ENCODE measurements around the gene ZBED1.
"Not testable (repeated sequence)": the region's sequence is repeated elsewhere in the genome, so short reads cannot be mapped to it uniquely, and the experiment has no call there.

The ZBED1 gene

GRCh38 chrX:2462074-2462473 is 38.7 kb downstream of the ZBED1 start:
- no peak for TF ChIP-seq CTCF (IDR thresholded peaks at IDR 0.05; ENCODE audit: poor library complexity, severe bottlenecking)
- no peaks in the 10 kb centered on the region for H3K9me3 ChIP-seq (ENCODE audit: severe bottlenecking)
- no peaks in the 10 kb centered on the region for H3K36me3 ChIP-seq (ENCODE audit: low read depth)
- DNase-seq (ENCODE audit: low spot score) (no peak), ATAC-seq (ENCODE audit: low read depth) (no peak)
- H3K4me1 ChIP-seq (ENCODE audit: insufficient read depth, poor library complexity, severe bottlenecking), result no peaks in the 10 kb centered on the region
- no peak overlapping the region for H3K27ac ChIP-seq (ENCODE audit: poor library complexity, severe bottlenecking)
- no peaks in the 10 kb centered on the region for H3K27me3 ChIP-seq (ENCODE audit: insufficient read depth, poor library complexity, severe bottlenecking)
- H3K4me3 ChIP-seq (ENCODE audit: severe bottlenecking), result no peak overlapping the region

- no peak overlapping the region for H3K27ac ChIP-seq (ENCODE audit: poor library complexity, severe bottlenecking)
- no peaks in the 10 kb centered on the region for H3K36me3 ChIP-seq (ENCODE audit: low read depth)
- no peaks in the 10 kb centered on the region for H3K9me3 ChIP-seq (ENCODE audit: severe bottlenecking)
- H3K27me3 ChIP-seq (ENCODE audit: insufficient read depth, poor library complexity, severe bottlenecking), result no peaks in the 10 kb centered on the region
- no peak overlapping the region for H3K4me3 ChIP-seq (ENCODE audit: severe bottlenecking)
- DNase-seq (ENCODE audit: low spot score) (no peak), ATAC-seq (ENCODE audit: low read depth) (no peak)
- H3K4me1 ChIP-seq (ENCODE audit: insufficient read depth, poor library complexity, severe bottlenecking), result no peaks in the 10 kb centered on the region
- no peak for TF ChIP-seq CTCF (IDR thresholded peaks at IDR 0.05; ENCODE audit: poor library complexity, severe bottlenecking)
These were observed 39.1 kb downstream of the ZBED1 start for GRCh38 chrX:2461711-2462016.

GRCh38 chrX:2460821-2461710 is 39.7 kb downstream of the ZBED1 start:
- H3K9me3 ChIP-seq (ENCODE audit: severe bottlenecking); H3K4me1 ChIP-seq (ENCODE audit: insufficient read depth, poor library complexity, severe bottlenecking); H3K36me3 ChIP-seq (ENCODE audit: low read depth); H3K27ac ChIP-seq (ENCODE audit: poor library complexity, severe bottlenecking); ATAC-seq (ENCODE audit: low read depth); H3K4me3 ChIP-seq (ENCODE audit: severe bottlenecking); DNase-seq (ENCODE audit: low spot score); H3K27me3 ChIP-seq (ENCODE audit: insufficient read depth, poor library complexity, severe bottlenecking): not testable (repeated sequence)

- not testable (repeated sequence) for H3K27me3 ChIP-seq (ENCODE audit: insufficient read depth, poor library complexity, severe bottlenecking); H3K9me3 ChIP-seq (ENCODE audit: severe bottlenecking); DNase-seq (ENCODE audit: low spot score); H3K4me1 ChIP-seq (ENCODE audit: insufficient read depth, poor library complexity, severe bottlenecking); H3K4me3 ChIP-seq (ENCODE audit: severe bottlenecking); H3K36me3 ChIP-seq (ENCODE audit: low read depth); ATAC-seq (ENCODE audit: low read depth); H3K27ac ChIP-seq (ENCODE audit: poor library complexity, severe bottlenecking)
These were observed 40.7 kb downstream of the ZBED1 start for GRCh38 chrX:2460048-2460447.

- ATAC-seq (ENCODE audit: low read depth), result no peak
- Histone ChIP-seq H3K27ac (ENCODE audit: poor library complexity, severe bottlenecking) (no peak overlapping the region), H3K27me3 (ENCODE audit: insufficient read depth, poor library complexity, severe bottlenecking) (no peaks in the 10 kb centered on the region), H3K4me1 (ENCODE audit: insufficient read depth, poor library complexity, severe bottlenecking) (no peaks in the 10 kb centered on the region), H3K9me3 (ENCODE audit: severe bottlenecking) (no peaks in the 10 kb centered on the region), H3K36me3 (ENCODE audit: low read depth) (no peaks in the 10 kb centered on the region), H3K4me3 (ENCODE audit: severe bottlenecking) (no peak overlapping the region)
- TF ChIP-seq CTCF (IDR thresholded peaks at IDR 0.05; ENCODE audit: poor library complexity, severe bottlenecking), result no peak
- no peak for DNase-seq (ENCODE audit: low spot score)
These were observed 42.5 kb downstream of the ZBED1 start for GRCh38 chrX:2458309-2458708.
